B cell (primary cell): Measurements from ENCODE around the gene LRP6. TPM values are rescaled to one million over a fixed set of nuclear protein-coding genes. Genes with fewer than 3 reads are reported as not detected.

Source experiments
- ATAC-seq: fragments of 200-7000 bp; cut with Tn5 transposase; one replicate; pipeline ENCODE4 v1.10.0; 2021; ENCODE audit warnings: low read depth, mild to moderate bottlenecking, moderate number of reproducible peaks, moderate library complexity
- CTCF ChIA-PET: fragments of 350-600 bp; sonication (Branson Sonifier 250); formaldehyde crosslinking; loops from one replicate; lab custom pipeline; 2021; ENCODE audit warnings: antibody characterized with exemption, inconsistent platforms; lab: Charles Lee
- POLR2A ChIA-PET: fragments of 350-600 bp; sonication (Branson Sonifier 250); formaldehyde crosslinking; loops from one replicate; lab custom pipeline; 2021; ENCODE audit warnings: antibody characterized with exemption; lab: Charles Lee
- DNase-seq: peaks from one replicate; pipeline ENCODE4 v3.0.0; 2013
- H2AFZ ChIP-seq: 2 replicates; pipeline ENCODE4 v1.6.1; 2012; ENCODE audit warnings: mild to moderate bottlenecking, low read depth, low read length; ENCODE audit not compliant: insufficient read depth, poor library complexity, severe bottlenecking
- H3K27ac ChIP-seq, 2 donors: 1 replicate in 1 of 2; 2 replicates in 1 of 2; pipeline ENCODE4 v1.5.1; 2012 to 2013; ENCODE audit warnings: low read length in 2 of 2, mild to moderate bottlenecking in 2 of 2, moderate library complexity in 1 of 2
- H3K27me3 ChIP-seq, 4 experiments: fragments of 200-600 bp in 1 of 4; sonication (generic) in 1 of 4; replicated peaks in 1 of 4; 1 replicate in 2 of 4; 2 replicates in 2 of 4; pipeline versions ENCODE4 v1.6.1 to v1.7.0; 2013 to 2016; ENCODE audit warnings: low read length in 3 of 4, mild to moderate bottlenecking in 2 of 4, mixed read lengths in 1 of 4, moderate library complexity in 1 of 4; ENCODE audit not compliant: insufficient read depth in 4 of 4, control insufficient read depth in 3 of 4; ENCODE audit errors: control extremely low read depth in 1 of 4
- H3K36me3 ChIP-seq, 2 experiments: replicated peaks in 1 of 2; 1 replicate in 1 of 2; 2 replicates in 1 of 2; pipeline versions ENCODE4 v1.6.1 to v1.7.1; 2013; ENCODE audit warnings: low read length in 1 of 2; ENCODE audit not compliant: insufficient read depth in 2 of 2, control insufficient read depth in 1 of 2; ENCODE audit errors: control extremely low read depth in 1 of 2, extremely low read depth in 1 of 2
- H3K4me1 ChIP-seq, 2 donors: fragments of 200-600 bp in 1 of 2; sonication (generic) in 1 of 2; 1 replicate in 1 of 2; 2 replicates in 1 of 2; pipeline versions ENCODE4 v1.5.1 to v1.6.1; 2013 to 2017; ENCODE audit warnings: low read length in 2 of 2; ENCODE audit not compliant: control insufficient read depth in 2 of 2, insufficient read depth in 2 of 2
- H3K4me2 ChIP-seq: replicated peaks from 2 replicates; pipeline ENCODE3; 2012; ENCODE audit warnings: mild to moderate bottlenecking, low read depth, low read length; ENCODE audit not compliant: poor library complexity, severe bottlenecking
- H3K4me3 ChIP-seq, 5 experiments: fragments of 200-600 bp in 1 of 5; sonication (generic) in 1 of 5; 1 replicate in 3 of 5; 2 replicates in 2 of 5; pipeline versions ENCODE4 v1.5.1 to v1.7.0; 2011 to 2016; ENCODE audit warnings: low read length in 4 of 5, mild to moderate bottlenecking in 4 of 5, low read depth in 2 of 5, control low read depth in 1 of 5, moderate library complexity in 1 of 5; ENCODE audit not compliant: insufficient read depth in 1 of 5; ENCODE audit errors: control extremely low read depth in 1 of 5, extremely low read depth in 1 of 5
- H3K79me2 ChIP-seq: fragments of 200-600 bp; sonication (generic); one replicate; pipeline ENCODE4 v1.6.0; 2016; ENCODE audit warnings: low read length; ENCODE audit not compliant: control insufficient read depth, insufficient read depth
- H3K9ac ChIP-seq: fragments of 200-600 bp; sonication (generic); 2 replicates; pipeline ENCODE4 v1.6.1; 2017; ENCODE audit warnings: mild to moderate bottlenecking, low read length, moderate library complexity
- H3K9me3 ChIP-seq, 3 donors: one replicate each; pipeline versions ENCODE4 v1.6.1 to v1.7.1; 2013; ENCODE audit warnings: low read length in 2 of 3; ENCODE audit not compliant: control insufficient read depth in 2 of 3, insufficient read depth in 1 of 3; ENCODE audit errors: control extremely low read depth in 1 of 3
- H4K20me1 ChIP-seq: 2 replicates; pipeline ENCODE4 v1.6.0; 2012; ENCODE audit warnings: mild to moderate bottlenecking, low read length; ENCODE audit not compliant: insufficient read depth, control insufficient read depth, poor library complexity, severe bottlenecking
- H3K27ac Mint-ChIP-seq: one replicate; pipeline ENCODE4 v1.8.0; 2021; ENCODE audit warnings: mixed read lengths
- H3K27me3 Mint-ChIP-seq: one replicate; pipeline ENCODE4 v1.8.0; 2021; ENCODE audit warnings: mixed read lengths
- H3K4me1 Mint-ChIP-seq: one replicate; pipeline ENCODE4 v1.8.0; 2021; ENCODE audit warnings: mixed read lengths
- H3K4me3 Mint-ChIP-seq: one replicate; pipeline ENCODE4 v1.8.0; 2021; ENCODE audit warnings: mixed read lengths
- H3K9me3 Mint-ChIP-seq: one replicate; pipeline ENCODE4 v1.8.0; 2022; ENCODE audit warnings: mixed read lengths; ENCODE audit not compliant: insufficient read depth
- EZH2 ChIP-seq: IDR thresholded peaks from 2 replicates; pipeline ENCODE4 v1.6.1; 2012; ENCODE audit warnings: borderline replicate concordance, low read depth, mild to moderate bottlenecking, moderate library complexity, low read length; ENCODE audit not compliant: insufficient read depth, poor library complexity, severe bottlenecking
- WGBS: methylation state at CpG from one replicate; pipeline ENCODE4 v1.1.5; 2013; ENCODE audit warnings: missing lambda C conversion rate; ENCODE audit not compliant: insufficient coverage; 5-methylcytosine and 5-hydroxymethylcytosine counted together
- intact Hi-C: fragments of 100-400 bp; cut with micrococcal nuclease; formaldehyde crosslinking; loops from one replicate; pipeline ENCODE4 v1.10.0; 2022
- polyA plus RNA-seq: library from polyadenylated mRNA; depleted of rRNA; stranded (reverse); fragments of >200 nt; gene quantifications from 2 replicates; pipeline ENCODE4 v1.2.3, GENCODE V29; 2012
- total RNA-seq, 2 donors: library from RNA; stranded (reverse); fragments of 120-200 nt in 1 of 2; gene quantifications; 1 replicate in 1 of 2; 2 replicates in 1 of 2; pipeline versions ENCODE4 v1.2.3 to v1.2.4, GENCODE V29; 2013 to 2022
- TF ChIP-seq, protein P1 (sequence below): fragments of 200-600 bp; IDR thresholded peaks from one replicate; pipeline ENCODE4 v1.8.0; 2022; ENCODE audit warnings: antibody characterized with exemption, mild to moderate bottlenecking

The LRP6 gene
- total and polyA plus RNA-seq, 2 donors (not counting 1 experiment from before 2014, with no cell fraction given): 0.34 to 2.8 TPM

DNA sequence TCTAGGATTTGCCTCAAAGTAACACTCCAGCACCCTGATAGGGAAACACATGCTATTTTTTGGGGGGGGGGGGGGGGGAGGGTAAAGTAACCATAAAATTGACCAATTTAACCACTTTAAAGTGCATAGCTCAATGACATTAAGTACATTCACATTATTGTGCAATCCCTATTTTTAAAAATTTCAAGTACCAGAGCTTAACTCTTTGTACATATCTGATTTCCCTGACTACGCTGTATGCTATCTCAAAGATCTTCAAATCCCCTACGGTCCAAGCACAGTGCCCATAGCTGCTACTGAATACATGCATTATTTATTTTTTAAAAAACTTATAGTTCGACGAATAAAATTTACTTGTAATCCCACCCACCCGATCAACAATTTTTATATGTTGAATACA is 133.1 kb downstream of the LRP6 start:
- ChIA-PET POLR2A (no interaction called here), CTCF (no interaction called here)
- TF ChIP-seq, protein P1, sequence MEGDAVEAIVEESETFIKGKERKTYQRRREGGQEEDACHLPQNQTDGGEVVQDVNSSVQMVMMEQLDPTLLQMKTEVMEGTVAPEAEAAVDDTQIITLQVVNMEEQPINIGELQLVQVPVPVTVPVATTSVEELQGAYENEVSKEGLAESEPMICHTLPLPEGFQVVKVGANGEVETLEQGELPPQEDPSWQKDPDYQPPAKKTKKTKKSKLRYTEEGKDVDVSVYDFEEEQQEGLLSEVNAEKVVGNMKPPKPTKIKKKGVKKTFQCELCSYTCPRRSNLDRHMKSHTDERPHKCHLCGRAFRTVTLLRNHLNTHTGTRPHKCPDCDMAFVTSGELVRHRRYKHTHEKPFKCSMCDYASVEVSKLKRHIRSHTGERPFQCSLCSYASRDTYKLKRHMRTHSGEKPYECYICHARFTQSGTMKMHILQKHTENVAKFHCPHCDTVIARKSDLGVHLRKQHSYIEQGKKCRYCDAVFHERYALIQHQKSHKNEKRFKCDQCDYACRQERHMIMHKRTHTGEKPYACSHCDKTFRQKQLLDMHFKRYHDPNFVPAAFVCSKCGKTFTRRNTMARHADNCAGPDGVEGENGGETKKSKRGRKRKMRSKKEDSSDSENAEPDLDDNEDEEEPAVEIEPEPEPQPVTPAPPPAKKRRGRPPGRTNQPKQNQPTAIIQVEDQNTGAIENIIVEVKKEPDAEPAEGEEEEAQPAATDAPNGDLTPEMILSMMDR: no peak
- TF ChIP-seq EZH2: no peak
- no peaks in the 10 kb centered on the region for H3K4me1 Mint-ChIP-seq
- no peaks in the 10 kb centered on the region for H3K9me3 Mint-ChIP-seq
- intact Hi-C loops: no loop called here
- H3K4me1 ChIP-seq: no peaks in the 10 kb centered on the region
- H3K9ac ChIP-seq: no peak overlapping the region
- H3K27ac ChIP-seq: no peak overlapping the region
- H3K36me3 ChIP-seq: no peaks in the 10 kb centered on the region
- no peak overlapping the region for H2AFZ ChIP-seq
- WGBS: 50% methylated on average over 1 of the region's 5 CpGs
- H3K27me3 Mint-ChIP-seq: peaks cover 13% of the 10 kb centered on the region
- H3K4me3 ChIP-seq: no peak overlapping the region
- ATAC-seq (no peak), DNase-seq (no peak)
- no peak overlapping the region for H3K27ac Mint-ChIP-seq
- H4K20me1 ChIP-seq: no peaks in the 10 kb centered on the region
- H3K9me3 ChIP-seq: no peaks in the 10 kb centered on the region
- no peaks in the 10 kb centered on the region for H3K79me2 ChIP-seq
- no peak overlapping the region for H3K4me2 ChIP-seq
- no peak overlapping the region for H3K4me3 Mint-ChIP-seq
- no peaks in the 10 kb centered on the region for H3K27me3 ChIP-seq

DNA sequence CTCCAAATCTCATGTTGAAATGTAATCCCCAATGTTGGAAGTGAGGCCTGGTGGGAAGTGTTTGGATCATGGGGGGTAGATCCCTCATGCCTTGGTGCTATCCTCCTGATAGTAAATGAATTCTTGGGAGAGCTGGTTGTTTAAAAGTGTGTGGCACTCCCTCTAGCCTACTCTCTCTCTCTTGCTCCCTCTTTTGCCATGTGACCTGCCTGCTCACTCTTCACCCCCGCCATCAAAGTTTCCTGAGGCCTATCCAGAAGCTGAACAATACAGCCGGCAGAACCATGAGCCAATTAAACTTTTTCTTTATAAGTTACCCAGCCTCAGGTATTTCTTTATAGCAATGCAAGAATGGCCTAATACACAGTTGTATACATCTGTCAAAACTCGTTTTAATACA is 133.6 kb downstream of the LRP6 start:
- no peak overlapping the region for H3K4me3 Mint-ChIP-seq
- H3K4me2 ChIP-seq: no peak overlapping the region
- no peaks in the 10 kb centered on the region for H3K4me1 Mint-ChIP-seq
- H3K9me3 Mint-ChIP-seq: no peaks in the 10 kb centered on the region
- WGBS: 95% methylated on average over 2 of the region's 3 CpGs
- intact Hi-C loops: no loop called here
- H3K79me2 ChIP-seq: no peaks in the 10 kb centered on the region
- H3K9me3 ChIP-seq: no peaks in the 10 kb centered on the region
- no peak overlapping the region for H3K27ac Mint-ChIP-seq
- no peak for ATAC-seq
- no peaks in the 10 kb centered on the region for H3K4me1 ChIP-seq
- H3K9ac ChIP-seq: no peak overlapping the region
- DNase-seq: no peak
- H3K27me3 Mint-ChIP-seq: peaks cover 12% of the 10 kb centered on the region
- no peak overlapping the region for H3K27ac ChIP-seq
- H2AFZ ChIP-seq: no peak overlapping the region
- H4K20me1 ChIP-seq: no peaks in the 10 kb centered on the region
- ChIA-PET POLR2A (no interaction called here), CTCF (no interaction called here)
- TF ChIP-seq EZH2: no peak
- TF ChIP-seq, protein P1: no peak
- H3K27me3 ChIP-seq: no peaks in the 10 kb centered on the region
- H3K4me3 ChIP-seq: no peak overlapping the region
- no peaks in the 10 kb centered on the region for H3K36me3 ChIP-seq
